HG02885 (cell line): ENCODE data around the gene ZNF670.
A peak's percentile ranks its signal among the peaks of the same experiment; 100 is the strongest.
"Not testable (repeated sequence)": the region's sequence is repeated elsewhere in the genome, so short reads cannot be mapped to it uniquely, and the experiment has no call there.

Experiments used
- ATAC-seq: cut with Tn5 transposase; IDR thresholded peaks from one replicate; pipeline ENCODE4 v1.9.1; 2021; ENCODE audit warnings: mild to moderate bottlenecking; ENCODE audit not compliant: unreplicated experiment, poor library complexity

ZNF670 gene

DNA sequence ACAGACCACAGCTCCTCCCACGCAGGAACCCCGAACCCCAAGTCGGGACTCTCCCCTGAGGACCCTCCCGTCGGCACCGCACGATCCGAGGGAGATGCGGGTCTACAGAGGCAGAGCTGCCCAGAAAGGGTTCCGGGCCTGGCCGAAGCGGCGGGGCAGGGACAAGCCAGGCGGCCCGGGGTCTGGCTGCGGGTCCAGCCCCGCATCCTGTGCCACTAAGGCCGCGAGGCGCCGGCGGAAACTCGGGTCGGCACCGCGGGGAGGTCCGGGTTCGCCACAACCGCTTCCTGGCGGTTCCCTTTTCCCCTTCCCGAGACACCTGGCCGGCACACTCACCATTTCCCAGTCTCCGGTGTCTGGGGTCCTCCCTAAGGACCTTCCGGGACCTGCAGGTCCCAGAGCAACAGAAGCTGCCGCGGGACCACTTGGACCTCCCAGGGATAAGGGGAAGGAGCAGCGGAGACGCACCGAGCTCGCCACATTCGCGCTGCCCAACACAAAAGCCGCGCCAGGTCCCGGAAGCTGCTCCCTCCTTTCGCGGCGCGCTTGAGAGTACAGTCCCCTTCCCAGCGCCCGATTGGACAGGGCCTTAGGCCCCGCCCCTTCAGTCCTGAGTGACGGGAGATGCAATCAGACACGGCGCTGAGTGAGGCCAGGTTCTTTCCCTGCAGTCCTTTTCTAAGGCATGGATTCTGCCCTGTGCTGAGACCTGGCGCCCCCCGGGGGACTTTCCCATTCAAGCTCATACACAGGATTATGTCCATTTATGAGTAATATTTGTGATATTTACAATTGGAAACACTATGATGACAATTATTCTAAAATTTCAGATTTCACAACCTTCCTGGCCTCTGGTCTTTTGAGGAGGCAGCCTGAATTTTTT lies at the start of gene ZNF670:
TSS of gene ZNF670 (minus strand) at position 554 of the 883 bp plus-strand sequence. CDS start at position 339, 215 bp downstream.
- ATAC-seq, result peak; percentile 100

DNA sequence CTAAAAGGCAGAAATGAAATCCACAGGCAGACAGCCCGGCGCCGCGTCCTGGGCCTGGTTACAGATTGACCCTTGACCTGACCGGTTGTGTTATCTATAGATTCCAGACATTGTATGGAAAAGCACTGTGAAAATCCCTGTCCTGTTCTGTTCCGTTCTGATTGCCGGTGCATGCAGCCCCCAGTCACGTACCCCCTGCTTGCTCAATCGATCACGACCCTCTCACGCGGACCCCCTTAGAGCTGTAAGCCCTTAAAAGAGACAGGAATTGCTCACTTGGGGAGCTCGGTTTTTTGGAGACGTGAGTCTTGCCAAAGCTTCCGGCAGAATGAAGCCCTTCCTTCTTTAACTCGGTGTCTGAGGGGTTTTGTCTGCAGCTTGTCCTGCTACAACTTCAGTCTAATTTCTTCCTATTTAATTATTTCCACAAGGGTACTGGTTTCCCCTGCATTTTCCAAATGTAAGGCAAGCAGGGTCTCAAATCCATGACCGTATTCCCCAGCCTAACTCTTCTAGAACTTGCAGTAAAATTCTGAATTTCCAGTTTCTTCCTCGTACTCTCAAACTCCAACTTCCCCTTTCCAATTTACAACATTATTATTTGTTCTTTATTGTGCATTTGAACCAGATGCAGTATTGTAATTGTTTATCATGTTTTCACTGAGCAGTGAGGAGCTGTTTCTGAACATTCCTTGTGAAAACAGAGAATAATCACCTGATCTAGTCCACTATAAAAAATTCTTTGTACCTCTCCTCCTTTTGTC lies 49.1 kb upstream of the ZNF670 start:
- not testable (repeated sequence) for ATAC-seq

DNA sequence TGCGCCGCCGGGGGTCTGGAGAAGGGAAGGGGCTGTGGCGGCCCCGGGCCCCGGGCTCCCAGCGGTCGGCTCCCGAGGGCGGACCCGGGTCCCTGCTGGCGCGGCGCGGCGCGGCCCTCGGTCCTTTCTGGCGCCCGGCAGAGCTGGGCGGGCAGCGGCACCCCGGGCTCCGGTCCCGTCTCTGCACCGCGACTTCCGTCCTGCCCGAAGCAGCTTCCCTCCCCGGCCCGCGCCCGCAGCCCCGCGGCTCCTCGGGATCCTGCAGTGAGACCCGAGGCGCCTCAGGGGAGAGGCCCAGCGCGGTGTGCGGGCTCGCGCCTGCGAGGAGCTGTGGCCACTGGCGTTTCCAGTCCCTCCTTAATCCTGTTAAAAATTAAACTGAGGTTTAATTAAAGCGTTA lies 48.0 kb upstream of the ZNF670 start:
- peak; percentile 66 for ATAC-seq

- peak; percentile 98 for ATAC-seq
Observed at GRCh38 chr1:247126166-247126565, 47.6 kb upstream of the ZNF670 start.

- no peak for ATAC-seq
Observed at GRCh38 chr1:247121382-247121781, 42.8 kb upstream of the ZNF670 start.

DNA sequence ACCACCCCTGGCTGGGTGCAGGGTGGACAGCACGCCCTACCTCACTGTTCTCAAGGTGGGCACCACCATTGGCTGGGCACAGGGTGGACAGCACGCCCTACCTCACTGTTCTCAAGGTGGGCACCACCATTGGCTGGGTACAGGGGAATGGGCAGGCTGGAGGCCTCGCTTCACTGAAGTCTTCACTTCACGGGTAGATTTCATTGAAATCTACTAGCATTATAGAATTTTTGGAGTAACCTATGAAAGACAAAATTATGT lies 41.7 kb upstream of the ZNF670 start:
- ATAC-seq, result not testable (repeated sequence)

GRCh38 chr1:247119600-247120407 lies 41.2 kb upstream of the ZNF670 start:
- ATAC-seq, result no peak

- ATAC-seq, result no peak
Observed at GRCh38 chr1:247118946-247119446, 40.4 kb upstream of the ZNF670 start.

- no peak for ATAC-seq
Observed at GRCh38 chr1:247115545-247115944, 36.9 kb upstream of the ZNF670 start.

GRCh38 chr1:247115141-247115510 lies 36.5 kb upstream of the ZNF670 start:
- ATAC-seq, result no peak

GRCh38 chr1:247114351-247115140 lies 35.9 kb upstream of the ZNF670 start:
- no peak for ATAC-seq

- no peak for ATAC-seq
Observed at GRCh38 chr1:247113733-247114271, 35.2 kb upstream of the ZNF670 start.

DNA sequence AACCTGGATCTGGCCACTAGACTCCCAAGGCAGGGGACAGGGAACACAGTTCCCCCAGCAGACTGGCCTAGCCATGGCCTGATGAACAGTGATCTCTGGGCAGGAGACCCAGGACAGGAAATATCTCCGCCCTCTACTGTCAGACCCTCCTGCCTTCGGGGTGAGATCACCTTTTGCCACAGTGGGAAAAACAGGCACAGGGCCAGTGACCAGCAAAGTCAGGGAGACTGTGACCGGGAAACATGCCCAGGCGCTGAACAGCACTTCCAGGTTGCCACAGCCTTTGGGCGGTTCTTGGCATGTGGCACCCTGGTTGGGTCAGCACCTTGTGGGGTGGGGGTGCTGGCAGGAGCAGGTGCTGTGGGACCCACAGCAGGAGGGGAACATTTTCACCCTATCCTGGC lies 34.5 kb upstream of the ZNF670 start:
- ATAC-seq, result no peak

- ATAC-seq, result no peak
Observed at GRCh38 chr1:247112479-247112781, 33.8 kb upstream of the ZNF670 start.

DNA sequence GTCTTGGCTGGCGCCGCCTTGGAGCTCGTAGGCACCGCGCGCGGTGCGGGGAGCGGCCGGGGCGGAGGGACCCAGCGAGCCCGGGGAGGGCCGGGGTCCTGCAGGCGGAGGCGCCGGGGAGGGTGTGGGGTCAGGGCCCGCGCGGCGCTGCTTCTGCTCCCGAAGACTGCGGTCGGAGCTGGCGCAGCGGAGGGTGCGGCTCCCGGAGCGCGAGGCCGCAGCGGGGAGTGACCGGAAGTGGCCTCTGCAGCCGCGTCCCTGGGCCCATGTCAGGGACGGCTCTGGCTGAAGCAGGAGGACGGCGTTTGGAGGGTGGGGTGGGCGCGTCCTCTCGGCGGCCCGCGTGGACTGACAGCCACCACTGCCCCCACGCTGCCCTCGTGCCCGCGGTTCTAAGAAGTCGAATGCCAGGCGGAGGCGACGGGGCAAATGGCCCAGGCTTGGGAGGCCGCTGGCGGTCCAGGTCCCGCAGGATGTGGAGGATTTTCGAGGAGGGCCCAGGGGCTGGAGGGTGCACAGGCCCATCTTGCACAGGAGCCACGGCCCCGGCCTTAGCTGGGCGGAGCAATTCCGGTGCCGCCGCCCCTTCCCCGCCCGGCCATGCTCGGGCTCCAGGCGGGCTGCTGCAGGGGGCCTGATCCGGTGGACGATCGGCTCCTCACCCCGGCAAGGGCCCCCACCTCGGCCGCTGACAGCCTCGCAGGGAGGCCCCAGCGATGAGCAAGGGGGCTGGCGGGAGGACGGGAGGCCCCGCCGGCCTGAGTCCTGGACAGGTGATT lies 33.3 kb upstream of the ZNF670 start:
- ATAC-seq, result no peak

DNA sequence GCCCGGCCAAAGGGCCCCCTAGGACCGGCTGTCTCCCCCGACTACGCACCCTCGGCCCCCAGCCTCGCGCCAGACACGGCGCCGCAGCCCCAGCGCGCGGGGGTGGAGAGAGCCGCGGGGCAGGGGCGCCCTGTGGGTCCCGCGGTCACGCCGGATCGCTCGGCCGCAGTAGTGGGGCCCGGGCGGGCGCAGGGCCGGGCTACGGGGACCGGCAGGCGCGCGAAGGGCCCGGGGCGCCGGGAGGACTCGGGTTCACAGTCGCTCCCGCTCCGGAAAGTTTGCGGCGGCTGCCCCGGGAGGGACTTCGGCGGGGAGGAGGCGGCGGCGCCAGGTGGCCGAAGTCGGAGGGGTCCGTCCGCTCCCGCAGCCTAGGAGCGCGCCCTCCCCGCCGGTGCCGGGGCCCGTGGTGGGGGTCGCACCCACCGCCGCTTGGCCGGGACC lies 32.7 kb upstream of the ZNF670 start:
- no peak for ATAC-seq

DNA sequence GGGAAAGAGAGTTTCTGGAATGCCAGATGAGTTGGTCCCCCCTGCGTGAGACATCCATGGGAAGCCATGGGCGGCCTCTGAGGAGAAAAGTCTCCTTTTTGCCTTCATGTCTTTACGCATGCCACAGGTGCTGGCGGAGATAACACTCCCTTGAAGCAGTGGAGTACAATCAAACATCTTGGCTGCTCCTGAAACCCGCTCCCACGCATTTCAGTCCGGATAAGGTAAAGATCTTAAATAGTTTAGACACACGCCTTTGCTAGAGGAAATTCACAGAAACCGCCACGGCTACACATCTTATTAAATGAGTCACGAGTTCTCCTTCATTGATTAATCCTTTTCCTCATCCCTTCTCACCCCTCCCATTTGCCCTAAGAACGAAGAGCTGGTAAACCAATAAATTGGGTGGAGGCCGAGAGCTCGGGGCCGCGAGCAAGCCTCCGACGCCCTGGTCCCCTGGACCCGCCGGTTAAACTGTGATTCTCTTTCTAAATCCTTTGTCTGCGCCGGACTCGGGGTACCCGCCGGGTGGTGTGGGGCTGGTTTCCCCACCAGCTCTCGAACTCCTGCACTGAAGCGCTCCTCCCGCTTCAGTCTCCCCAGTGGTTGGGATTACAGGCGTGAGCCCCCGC lies 32.1 kb upstream of the ZNF670 start:
- ATAC-seq, result no peak

- no peak for ATAC-seq
Observed at GRCh38 chr1:247107694-247108093, 29.1 kb upstream of the ZNF670 start.

DNA sequence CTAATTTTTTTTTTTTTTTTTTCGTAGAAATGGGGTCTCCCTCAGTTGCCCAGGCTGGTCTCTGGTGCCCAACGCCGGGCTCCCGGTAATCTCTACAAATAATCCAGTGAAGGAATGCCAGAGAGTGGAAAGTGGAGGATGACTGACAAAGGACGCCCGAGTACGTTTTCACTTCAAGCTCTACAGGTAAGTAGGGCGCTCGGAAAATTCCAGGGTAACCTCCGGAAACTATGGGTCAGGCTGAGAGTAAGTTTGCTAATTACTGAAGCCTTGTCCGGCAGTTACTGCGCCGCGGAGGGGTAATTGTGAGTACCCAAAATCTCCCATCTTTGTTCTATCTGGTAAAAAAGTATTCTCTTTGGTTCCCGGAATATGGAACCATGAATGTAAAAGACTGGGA lies 27.4 kb upstream of the ZNF670 start:
- ATAC-seq, result no peak
